Lung microvascular endothelial cell (primary cell): ENCODE data around the gene C1QTNF5. TPM values are rescaled to one million over a fixed set of nuclear protein-coding genes. Genes with fewer than 3 reads are reported as not detected.
A peak's percentile ranks its signal among the peaks of the same experiment; 100 is the strongest.

Experiments used
- DNase-seq, 2 donors: peaks; one replicate each; pipeline versions ENCODE4 v3.0.0 to v3.0.0-alpha.2; 2010; ENCODE audit warnings: low read depth in 2 of 2
- total RNA-seq: library from RNA; depleted of rRNA; stranded (reverse); fragments of >200 nt; gene quantifications from 2 replicates; pipeline ENCODE4 v1.2.1, GENCODE V29; 2014

C1QTNF5 gene
- total RNA-seq, 1 donor from 2014 or later = 93.1 TPM

- no peak for DNase-seq
These were observed 32.6 kb upstream of the C1QTNF5 start for GRCh38 chr11:119373059-119373920.

DNA sequence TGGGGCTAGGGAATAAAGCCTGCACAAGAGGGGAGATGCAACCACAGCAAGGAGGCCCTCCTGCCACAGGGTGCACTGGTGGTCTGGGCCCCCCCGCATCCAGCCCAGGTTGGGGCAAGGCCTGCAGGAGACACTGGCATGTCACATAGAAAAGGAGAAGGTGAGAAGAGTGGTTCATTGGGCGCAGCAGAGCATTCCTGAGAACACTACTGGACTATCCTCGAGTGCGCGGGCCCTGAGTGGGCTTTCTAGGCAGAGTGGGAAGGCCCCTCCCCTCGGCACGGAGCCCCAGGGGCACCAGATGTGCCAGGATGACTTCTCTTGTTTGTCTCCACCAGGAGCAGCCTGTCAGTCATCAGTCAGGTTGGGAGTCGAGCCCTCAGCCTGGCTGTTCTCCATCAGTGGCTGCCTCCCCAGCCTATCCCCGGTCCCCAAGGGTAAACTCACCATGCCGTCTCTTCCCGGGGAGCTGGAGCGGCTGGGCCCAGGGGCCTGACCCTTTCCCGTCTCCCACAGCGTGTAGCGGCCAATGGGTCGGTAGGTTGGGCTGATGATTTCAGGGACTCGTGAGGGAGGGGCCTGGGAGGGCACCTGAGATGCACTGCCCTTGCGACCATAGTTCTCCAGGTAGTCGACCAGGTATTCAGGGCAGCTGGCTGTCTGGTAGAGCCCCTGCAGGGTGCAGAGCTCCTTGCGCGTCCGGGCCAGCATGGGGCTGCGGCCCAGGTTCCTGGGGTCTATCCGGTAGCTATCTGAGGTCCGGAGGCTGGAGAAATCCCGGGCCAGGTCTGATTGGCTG, 31.8 kb upstream of the C1QTNF5 start:
- DNase-seq = no peak

DNA sequence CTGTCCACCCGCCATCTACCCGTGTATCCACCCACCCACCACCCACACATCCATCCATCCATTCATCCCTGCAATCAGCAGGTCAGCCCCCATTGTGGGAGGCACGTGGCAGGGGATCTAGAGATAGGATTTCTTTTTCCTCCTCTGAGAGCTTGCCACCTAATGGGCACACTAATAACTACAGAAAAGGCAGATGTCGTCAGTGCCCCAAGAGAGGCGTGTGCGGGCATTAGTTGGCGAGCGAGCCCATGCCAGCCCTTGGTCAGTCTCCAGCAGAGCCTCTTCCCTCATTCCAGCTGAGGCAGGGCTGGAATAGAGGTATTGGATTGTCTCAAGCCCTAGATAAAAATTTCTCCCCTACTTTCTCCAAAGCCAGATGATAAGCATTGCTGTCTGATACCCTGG, 31.1 kb upstream of the C1QTNF5 start:
- DNase-seq = peak; percentile 25 to 45

DNA sequence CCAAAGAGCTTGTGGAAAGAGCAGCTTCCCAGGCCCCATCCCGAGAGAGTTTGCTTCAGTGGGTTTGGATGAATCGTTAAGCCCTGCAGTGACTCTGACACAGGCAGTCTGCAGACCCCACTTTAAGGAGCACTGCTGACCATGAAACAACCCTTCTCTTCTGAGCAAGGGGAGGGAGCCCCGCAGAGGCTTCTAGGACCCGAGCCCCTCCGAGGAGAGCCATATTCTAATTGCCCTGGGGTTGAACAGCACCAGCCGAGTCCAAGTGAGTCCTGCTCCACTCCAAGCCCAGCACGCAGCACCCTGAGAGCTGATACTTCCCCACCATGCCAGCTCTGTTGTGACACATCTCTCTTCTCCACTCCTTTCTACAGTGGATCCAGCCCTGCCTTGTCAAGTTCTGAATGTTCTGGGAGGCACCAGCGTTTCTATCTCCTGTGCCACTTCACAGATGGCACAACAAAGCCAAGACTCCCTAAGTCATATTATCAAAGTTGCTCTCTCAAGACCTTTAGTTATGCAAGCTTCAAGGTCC, 30.5 kb upstream of the C1QTNF5 start:
- no peak for DNase-seq

- DNase-seq = no peak
These were observed 29.9 kb upstream of the C1QTNF5 start for GRCh38 chr11:119370486-119371046.

- no peak for DNase-seq
These were observed 28.6 kb upstream of the C1QTNF5 start for GRCh38 chr11:119369132-119369925.

GRCh38 chr11:119368121-119369034, 27.7 kb upstream of the C1QTNF5 start:
- DNase-seq = no peak

DNA sequence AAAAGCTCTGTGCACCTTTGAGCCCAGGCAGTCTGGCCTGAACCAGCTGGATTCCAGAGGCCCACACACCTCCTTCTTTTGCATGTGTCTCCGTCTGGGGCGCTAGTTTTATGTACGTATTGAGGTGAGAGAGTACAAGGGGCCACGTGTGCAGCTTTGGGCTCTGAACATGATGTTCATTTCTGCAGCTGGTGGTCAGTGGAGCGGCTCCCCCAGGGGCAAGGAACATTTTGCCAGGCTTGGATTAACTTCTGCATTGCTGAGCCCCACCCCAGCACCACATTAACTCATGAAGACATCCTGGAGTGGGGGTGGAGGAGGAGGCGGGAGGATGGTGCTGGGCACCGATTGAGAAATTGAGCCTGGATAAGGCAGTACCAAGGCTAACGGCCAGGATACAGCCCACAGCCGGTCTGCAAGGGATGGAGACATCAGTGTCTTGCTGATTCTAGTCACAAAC, 27.0 kb upstream of the C1QTNF5 start:
- no peak for DNase-seq

DNA sequence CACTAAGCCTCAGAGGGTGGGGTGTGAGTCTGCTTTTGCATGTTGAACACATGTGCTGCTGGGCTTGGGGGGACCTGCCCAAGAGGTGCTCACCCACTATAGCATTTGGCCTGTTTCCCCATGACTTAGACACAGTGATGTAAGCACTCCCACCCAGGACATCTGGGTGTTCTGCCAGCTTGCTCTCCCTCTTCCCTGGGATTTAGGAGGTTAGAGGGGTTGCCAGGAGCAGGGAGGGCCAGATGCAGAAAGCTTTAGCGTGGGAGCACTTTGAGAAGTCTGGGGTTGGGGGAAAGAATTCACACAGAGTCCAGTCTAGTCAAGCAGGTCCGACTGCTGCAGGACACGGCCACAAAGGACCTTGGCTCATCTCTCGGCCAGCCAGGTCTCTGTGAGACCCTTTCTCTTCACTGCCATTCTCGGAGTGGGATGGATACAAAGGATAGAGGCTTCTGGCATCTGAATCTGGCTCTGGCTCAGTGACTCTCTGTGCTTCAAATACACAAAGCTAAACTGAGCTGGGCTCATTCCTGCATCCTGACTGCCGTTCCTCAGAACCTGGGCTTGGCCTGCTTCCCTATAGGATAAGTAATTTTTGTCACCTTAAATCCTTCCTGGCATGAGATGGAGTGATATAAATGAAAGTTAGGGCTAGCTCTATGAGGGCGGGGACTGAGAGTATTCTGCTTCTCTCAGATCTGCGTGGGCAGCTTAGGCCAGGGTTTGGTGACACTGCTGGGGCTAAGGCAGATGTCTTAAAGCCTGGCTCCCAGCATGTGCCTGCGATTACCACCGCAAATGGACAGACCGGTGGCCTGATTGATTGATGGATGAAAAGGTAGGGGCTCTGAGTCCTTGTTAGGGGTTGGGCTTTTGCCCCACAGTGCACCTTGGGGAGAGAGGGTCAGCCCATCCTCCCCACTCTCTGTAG, 26.3 kb upstream of the C1QTNF5 start:
- DNase-seq = no peak

GRCh38 chr11:119365071-119365591, 24.4 kb upstream of the C1QTNF5 start:
- DNase-seq = no peak

- DNase-seq = peak; percentile 45 to 67
These were observed 23.3 kb upstream of the C1QTNF5 start for GRCh38 chr11:119363851-119364590.

GRCh38 chr11:119363081-119363850, 22.6 kb upstream of the C1QTNF5 start:
- no peak for DNase-seq

GRCh38 chr11:119362741-119363080, 22.0 kb upstream of the C1QTNF5 start:
- DNase-seq = no peak

DNA sequence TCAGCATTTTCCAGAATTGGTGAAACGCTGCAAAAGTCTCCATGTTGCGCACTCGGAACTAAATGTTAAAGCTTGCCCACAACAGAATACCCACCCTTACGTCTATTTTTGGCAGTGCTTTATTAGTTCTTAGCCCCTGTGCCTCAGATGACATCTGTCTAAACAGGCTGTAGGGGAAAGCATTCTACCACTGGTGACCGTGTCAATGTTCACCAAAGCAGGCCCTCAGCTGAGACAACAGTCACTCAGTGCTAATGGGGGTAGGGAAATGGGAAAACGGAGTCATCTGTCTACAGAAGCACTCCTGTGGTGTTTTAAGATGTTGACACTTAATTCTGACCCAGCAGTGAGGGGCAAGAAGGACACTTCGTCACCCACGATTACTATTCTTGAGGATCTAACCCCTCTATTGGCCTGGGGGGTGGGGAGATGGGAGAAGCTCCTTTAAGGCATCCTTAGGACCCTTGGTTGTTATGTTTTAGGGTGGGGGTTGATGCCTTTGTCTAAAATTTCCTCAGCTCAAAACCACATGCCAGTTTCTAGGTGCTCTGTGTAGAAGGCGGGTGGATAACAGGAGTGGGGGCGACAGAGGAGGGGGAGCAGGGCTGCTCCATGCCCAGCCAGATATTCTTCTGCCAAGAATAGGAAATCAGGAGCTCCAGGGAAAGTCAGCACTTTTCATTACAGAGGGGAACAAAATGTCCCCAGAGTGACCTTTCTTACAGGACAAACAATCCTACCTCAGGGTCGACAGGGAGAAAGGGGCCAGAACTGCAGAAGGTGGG, 21.4 kb upstream of the C1QTNF5 start:
- no peak for DNase-seq

DNA sequence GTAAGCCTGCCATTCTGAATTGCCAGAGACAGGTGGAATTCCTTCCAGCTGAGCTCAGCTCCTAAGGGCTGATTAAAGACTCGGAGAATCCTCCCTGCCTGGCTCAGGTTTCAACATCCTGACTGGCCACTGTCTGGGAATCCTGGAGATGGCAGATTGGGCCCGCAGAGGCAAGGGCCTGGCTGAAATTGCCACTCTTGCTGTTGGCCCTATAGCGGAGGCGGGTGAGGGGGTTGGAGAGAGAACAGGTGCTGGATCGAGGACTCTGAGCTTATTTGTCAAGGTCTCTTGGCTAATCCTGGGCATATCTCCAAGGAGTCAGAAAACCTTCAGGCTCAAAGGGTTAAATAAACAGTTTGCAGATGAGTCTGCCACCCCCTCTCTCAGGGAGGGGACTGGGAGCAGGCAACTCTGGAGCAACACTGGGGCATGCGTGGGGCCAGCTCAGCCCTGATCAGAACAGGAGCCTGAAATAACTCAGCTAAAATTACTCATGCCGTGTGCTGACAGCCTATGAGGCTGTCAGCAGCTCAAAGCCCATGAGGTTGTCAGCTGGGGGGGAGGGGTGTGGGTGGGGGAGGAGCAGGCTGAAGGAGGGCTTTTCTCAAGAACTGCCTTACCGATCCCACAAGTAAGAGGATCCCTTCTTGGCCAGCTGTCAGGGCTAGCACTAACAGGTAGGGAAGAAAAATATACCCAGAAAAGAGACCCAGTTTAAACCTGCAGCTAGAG, 20.5 kb upstream of the C1QTNF5 start:
- DNase-seq = no peak
